Kidney epithelial cell (primary cell): ENCODE data around the gene OR4E2. TPM values are rescaled to one million over a fixed set of nuclear protein-coding genes. Genes with fewer than 3 reads are reported as not detected.

Experiments
- DNase-seq: peaks from one replicate; pipeline ENCODE4 v3.0.0-alpha.2; 2010; ENCODE audit warnings: low read depth
- H3K27me3 ChIP-seq: 2 replicates; pipeline ENCODE4 v1.6.0; 2011; ENCODE audit warnings: low read length; ENCODE audit not compliant: control insufficient read depth, insufficient read depth
- H3K36me3 ChIP-seq: 2 replicates; pipeline ENCODE4 v1.5.1; 2011; ENCODE audit warnings: low read length; ENCODE audit not compliant: control insufficient read depth, insufficient read depth
- H3K4me3 ChIP-seq: 2 replicates; pipeline ENCODE4 v1.5.1; 2011; ENCODE audit warnings: low read depth, mild to moderate bottlenecking, control low read depth, low read length
- CTCF ChIP-seq: IDR thresholded peaks from 2 replicates; pipeline ENCODE4 v1.5.1; 2011; ENCODE audit warnings: mild to moderate bottlenecking, moderate library complexity, low read length, control low read depth, inconsistent platforms; ENCODE audit not compliant: insufficient read depth, poor library complexity, severe bottlenecking
- total RNA-seq: library from RNA; depleted of rRNA; stranded (reverse); fragments of >200 nt; gene quantifications from 2 replicates; pipeline ENCODE4 v1.2.3, GENCODE V29; 2015

Gene OR4E2
- total RNA-seq, 1 donor from 2014 or later: not detected

- DNase-seq: no peak
These were observed 58.4 kb downstream of the OR4E2 start for GRCh38 chr14:21712036-21712435.

GRCh38 chr14:21714318-21714929, 60.8 kb downstream of the OR4E2 start:
- no peak for TF ChIP-seq CTCF
- no peak overlapping the region for H3K4me3 ChIP-seq
- DNase-seq: no peak
- no peaks in the 10 kb centered on the region for H3K36me3 ChIP-seq
- no peaks in the 10 kb centered on the region for H3K27me3 ChIP-seq

More at GRCh38 chr14:21712036-21712435, 58.4 kb downstream of the OR4E2 start:
- Histone ChIP-seq H3K4me3 (no peak overlapping the region), H3K36me3 (no peaks in the 10 kb centered on the region), H3K27me3 (no peaks in the 10 kb centered on the region)
- no peak for TF ChIP-seq CTCF

Other genes starting within 250 kb of the OR4E2 start
- gene CHD8, start 197.7 kb upstream of the OR4E2 start, total RNA-seq: 60.6 and 88.7 TPM in 2 replicates
- gene RAB2B, start 176.9 kb upstream of the OR4E2 start, total RNA-seq: 27.5 and 29.5 TPM in 2 replicates
- gene TOX4, start 176.6 kb upstream of the OR4E2 start, total RNA-seq: 67.4 and 84.5 TPM in 2 replicates
- gene METTL3, start 142.5 kb upstream of the OR4E2 start, total RNA-seq: 37.7 and 40.4 TPM in 2 replicates
- gene SALL2, start 127.5 kb upstream of the OR4E2 start, total RNA-seq: 14.2 and 17.1 TPM in 2 replicates
- not detected in 2 replicates for gene OR10G3, start 73.8 kb upstream of the OR4E2 start, total RNA-seq
- not detected in 2 replicates for gene OR10G2, start 18.9 kb upstream of the OR4E2 start, total RNA-seq
- gene OR4E1, start 20.0 kb downstream of the OR4E2 start, total RNA-seq: not detected in 2 replicates